PC-9 (cell line): ENCODE measurements around the gene HYCC2. TPM values are rescaled to one million over a fixed set of nuclear protein-coding genes. Genes with fewer than 3 reads are reported as not detected.

Source experiments
- BruUV-seq: library from RNA; stranded (reverse); fragments of 400-500 nt; replicated peaks from 2 replicates; lab custom pipeline; 2021; lab: Mats Ljungman, UMichigan
- CTCF ChIA-PET: fragments of 300-600 bp; sonication (Branson Sonifier 250); formaldehyde crosslinking; loops from one replicate; lab custom pipeline; 2022; ENCODE audit warnings: antibody characterized with exemption; lab: Charles Lee
- POLR2A ChIA-PET: fragments of 300-600 bp; sonication (Branson Sonifier 250); formaldehyde crosslinking; loops from one replicate; lab custom pipeline; 2022; ENCODE audit warnings: antibody characterized with exemption; ENCODE audit not compliant: unreplicated experiment; lab: Charles Lee
- DNase-seq, 2 experiments: peaks; one replicate each; pipeline versions ENCODE4 v3.0.0 to v3.0.0-alpha.2; 2015 to 2022; ENCODE audit warnings: mixed read lengths in 1 of 2
- H2AFZ ChIP-seq: fragments of 200-600 bp; sonication (generic); 2 replicates; pipeline ENCODE4 v1.8.1; 2017; ENCODE audit warnings: antibody characterized with exemption
- H3F3A ChIP-seq: fragments of 200-600 bp; sonication (generic); 2 replicates; pipeline ENCODE4 v1.8.1; 2017; ENCODE audit warnings: antibody characterized with exemption, mild to moderate bottlenecking, low read depth; ENCODE audit not compliant: insufficient read depth
- H3K27ac ChIP-seq: fragments of 200-600 bp; sonication (generic); 2 replicates; pipeline ENCODE4 v1.6.1; 2016; ENCODE audit warnings: mixed run types
- H3K27me3 ChIP-seq: fragments of 200-600 bp; sonication (generic); 2 replicates; pipeline ENCODE4 v1.6.1; 2016; ENCODE audit warnings: low read depth, mixed run types; ENCODE audit not compliant: insufficient read depth
- H3K36me3 ChIP-seq: fragments of 200-600 bp; sonication (generic); 2 replicates; pipeline ENCODE4 v1.6.1; 2016; ENCODE audit warnings: low read depth, mixed run types
- H3K4me1 ChIP-seq: fragments of 200-600 bp; sonication (generic); replicated peaks from 2 replicates; pipeline ENCODE4 v1.6.1; 2016; ENCODE audit warnings: mixed run types; ENCODE audit not compliant: insufficient read depth
- H3K4me2 ChIP-seq: fragments of 200-600 bp; sonication (generic); 2 replicates; pipeline ENCODE4 v1.6.1; 2017; ENCODE audit warnings: mixed run types
- H3K4me3 ChIP-seq: fragments of 200-600 bp; sonication (generic); 2 replicates; pipeline ENCODE4 v1.6.1; 2016; ENCODE audit warnings: mixed run types
- H3K79me2 ChIP-seq: fragments of 200-600 bp; sonication (generic); 2 replicates; pipeline ENCODE4 v1.6.1; 2017; ENCODE audit warnings: low read depth, mixed run types
- H3K9me2 ChIP-seq: fragments of 200-600 bp; sonication (generic); 2 replicates; pipeline ENCODE4 v1.8.1; 2017; ENCODE audit warnings: mild to moderate bottlenecking; ENCODE audit not compliant: insufficient read depth
- H3K9me3 ChIP-seq: fragments of 200-600 bp; sonication (generic); 2 replicates; pipeline ENCODE4 v1.8.1; 2016; ENCODE audit warnings: low read depth; ENCODE audit not compliant: insufficient read depth
- H4K20me1 ChIP-seq: fragments of 200-600 bp; sonication (generic); 2 replicates; pipeline ENCODE4 v1.8.1; 2017; ENCODE audit not compliant: insufficient read depth
- EZH2 ChIP-seq: fragments of 200-600 bp; sonication (generic); IDR thresholded peaks from 2 replicates; pipeline ENCODE4 v1.8.0; 2017; ENCODE audit warnings: antibody characterized with exemption, low read depth
- intact Hi-C: fragments of 100-400 bp; cut with micrococcal nuclease; formaldehyde crosslinking; loops from one replicate; pipeline ENCODE4 v1.10.0; 2022; ENCODE audit not compliant: unreplicated experiment
- total RNA-seq: library from RNA; stranded (reverse); gene quantifications from 2 replicates; pipeline ENCODE4 v1.2.3, GENCODE V29; 2021
- TF ChIP-seq, protein P1 (sequence below): fragments of 200-600 bp; sonication (generic); conservative IDR thresholded peaks from 2 replicates; pipeline ENCODE4 v1.6.1; 2017; ENCODE audit warnings: mixed run types, antibody characterized with exemption, mild to moderate bottlenecking, moderate library complexity

HYCC2 gene
- total RNA-seq, 1 experiment from 2014 or later = 10.7 TPM

DNA sequence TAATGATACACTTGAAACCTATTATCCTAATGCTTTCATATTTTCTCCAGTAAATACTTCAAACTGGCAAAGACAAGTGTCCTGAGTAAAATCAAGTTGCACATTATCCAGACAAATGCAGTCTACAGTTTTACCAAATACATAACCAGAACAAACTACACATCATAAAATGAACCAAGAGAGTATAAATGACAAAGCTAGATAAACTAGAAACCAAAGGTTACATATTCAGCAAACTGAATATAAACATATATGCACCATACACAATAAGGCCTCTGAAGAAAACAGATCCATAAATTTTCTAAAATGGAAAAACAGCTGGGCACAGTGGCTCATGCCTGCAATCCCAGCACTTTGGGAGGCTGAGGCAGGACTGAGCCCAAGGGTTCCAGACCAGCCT is 47.0 kb downstream of the HYCC2 start:
- ChIA-PET CTCF (interaction anchor here (0.6 kb wide), 1 partner anchor 1160 kb away, joined by 3 read pairs; no protein-coding TSS in a partner anchor), POLR2A (no interaction called here)
- H3K27me3 ChIP-seq = no peaks in the 10 kb centered on the region
- no peak overlapping the region for H2AFZ ChIP-seq
- H3K9me3 ChIP-seq = no peaks in the 10 kb centered on the region
- no peak for TF ChIP-seq EZH2
- TF ChIP-seq, protein P1, sequence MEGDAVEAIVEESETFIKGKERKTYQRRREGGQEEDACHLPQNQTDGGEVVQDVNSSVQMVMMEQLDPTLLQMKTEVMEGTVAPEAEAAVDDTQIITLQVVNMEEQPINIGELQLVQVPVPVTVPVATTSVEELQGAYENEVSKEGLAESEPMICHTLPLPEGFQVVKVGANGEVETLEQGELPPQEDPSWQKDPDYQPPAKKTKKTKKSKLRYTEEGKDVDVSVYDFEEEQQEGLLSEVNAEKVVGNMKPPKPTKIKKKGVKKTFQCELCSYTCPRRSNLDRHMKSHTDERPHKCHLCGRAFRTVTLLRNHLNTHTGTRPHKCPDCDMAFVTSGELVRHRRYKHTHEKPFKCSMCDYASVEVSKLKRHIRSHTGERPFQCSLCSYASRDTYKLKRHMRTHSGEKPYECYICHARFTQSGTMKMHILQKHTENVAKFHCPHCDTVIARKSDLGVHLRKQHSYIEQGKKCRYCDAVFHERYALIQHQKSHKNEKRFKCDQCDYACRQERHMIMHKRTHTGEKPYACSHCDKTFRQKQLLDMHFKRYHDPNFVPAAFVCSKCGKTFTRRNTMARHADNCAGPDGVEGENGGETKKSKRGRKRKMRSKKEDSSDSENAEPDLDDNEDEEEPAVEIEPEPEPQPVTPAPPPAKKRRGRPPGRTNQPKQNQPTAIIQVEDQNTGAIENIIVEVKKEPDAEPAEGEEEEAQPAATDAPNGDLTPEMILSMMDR = no peak
- no peak for DNase-seq
- H3K27ac ChIP-seq = no peak overlapping the region
- H4K20me1 ChIP-seq = no peaks in the 10 kb centered on the region; the same call in 1 of the 2 replicates
- H3F3A ChIP-seq = no peaks in the 10 kb centered on the region
- H3K4me1 ChIP-seq = no peaks in the 10 kb centered on the region
- intact Hi-C loops = no loop called here
- no peaks in the 10 kb centered on the region for H3K36me3 ChIP-seq
- H3K79me2 ChIP-seq = no peaks in the 10 kb centered on the region
- H3K4me3 ChIP-seq = no peak overlapping the region
- no peak overlapping the region for H3K4me2 ChIP-seq
- no TSS peak for BruUV-seq
- H3K9me2 ChIP-seq = no peaks in the 10 kb centered on the region

DNA sequence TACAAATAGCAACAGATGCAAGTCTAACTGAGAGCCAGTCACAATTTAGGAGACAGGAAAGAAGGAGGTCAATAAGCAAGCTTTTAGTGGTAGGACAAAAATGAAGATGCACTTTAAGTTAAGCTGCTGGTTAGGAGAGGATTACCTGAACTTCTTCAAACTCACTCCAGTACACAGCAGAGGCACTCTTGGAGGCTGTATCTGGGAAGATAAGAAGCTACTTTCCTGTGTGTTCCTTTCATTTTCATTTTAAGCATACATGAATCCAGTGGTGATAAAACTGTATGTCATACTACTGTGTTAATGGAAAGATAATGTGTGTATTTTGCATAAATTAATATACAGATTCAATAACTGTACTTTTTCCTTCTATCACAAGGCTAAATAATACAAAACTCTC is 49.6 kb downstream of the HYCC2 start:
- no peak overlapping the region for H3K4me2 ChIP-seq
- TF ChIP-seq EZH2 = no peak
- TF ChIP-seq, protein P1 = no peak
- intact Hi-C loops = no loop called here
- H3K79me2 ChIP-seq = no peaks in the 10 kb centered on the region
- CTCF ChIA-PET = no interaction called here
- no peaks in the 10 kb centered on the region for H3K9me2 ChIP-seq
- no peak overlapping the region for H3K4me3 ChIP-seq
- no peaks in the 10 kb centered on the region for H3K27me3 ChIP-seq
- H3K9me3 ChIP-seq = no peaks in the 10 kb centered on the region
- no peaks in the 10 kb centered on the region for H3K36me3 ChIP-seq
- H3K4me1 ChIP-seq = no peaks in the 10 kb centered on the region
- H3F3A ChIP-seq = no peaks in the 10 kb centered on the region
- BruUV-seq = no TSS peak
- H3K27ac ChIP-seq = no peak overlapping the region
- H4K20me1 ChIP-seq = no peaks in the 10 kb centered on the region; the same call in 1 of the 2 replicates
- no peak for DNase-seq
- POLR2A ChIA-PET = interaction anchor here (0.6 kb wide), 1 partner anchor 722 kb away, joined by 3 read pairs; no protein-coding TSS in a partner anchor
- no peak overlapping the region for H2AFZ ChIP-seq

Other genes with a start within 250 kb of the HYCC2 start
- 38.5 and 57.0 TPM in 2 replicates for gene CLK1, start 207.0 kb downstream of the HYCC2 start, total RNA-seq
- 41.0 and 49.0 TPM in 2 replicates for gene PPIL3, start 182.6 kb downstream of the HYCC2 start, total RNA-seq
- 27.3 and 45.6 TPM in 2 replicates for gene NIF3L1, start 182.3 kb downstream of the HYCC2 start, total RNA-seq
- gene ORC2, start 108.0 kb downstream of the HYCC2 start, total RNA-seq = 34.0 and 43.3 TPM in 2 replicates
- gene NDUFB3, start 330 bp upstream of the HYCC2 start, total RNA-seq = 93.1 and 96.7 TPM in 2 replicates
- gene CFLAR, start 44.5 kb upstream of the HYCC2 start, total RNA-seq = 75.4 and 99.1 TPM in 2 replicates
- 15.2 and 16.9 TPM in 2 replicates for gene CASP10, start 111.5 kb upstream of the HYCC2 start, total RNA-seq
- gene CASP8, start 188.9 kb upstream of the HYCC2 start, total RNA-seq = 42.4 and 48.2 TPM in 2 replicates